ENCODE results near the gene CARS2.
"Not testable (repeated sequence)": the region's sequence is repeated elsewhere in the genome, so short reads cannot be mapped to it uniquely, and the experiment has no call there.

- not testable (repeated sequence) for TF ChIP-seq CTCF (optimal IDR thresholded peaks at IDR 0.05 in 1 of 3, IDR thresholded peaks at IDR 0.05 in 1 of 3, conservative IDR thresholded peaks at IDR 0.05 in 1 of 3; ENCODE audit: extremely low read depth in 1 of 3, insufficient read depth in 2 of 3, low read length in 3 of 3); EZH2 (IDR thresholded peaks at IDR 0.05; ENCODE audit: low read length)
Observed at GRCh38 chr13:110606281-110606680, 99.6 kb downstream of the CARS2 start.
